ENCODE measurements around the gene ADGRV1.

DNA sequence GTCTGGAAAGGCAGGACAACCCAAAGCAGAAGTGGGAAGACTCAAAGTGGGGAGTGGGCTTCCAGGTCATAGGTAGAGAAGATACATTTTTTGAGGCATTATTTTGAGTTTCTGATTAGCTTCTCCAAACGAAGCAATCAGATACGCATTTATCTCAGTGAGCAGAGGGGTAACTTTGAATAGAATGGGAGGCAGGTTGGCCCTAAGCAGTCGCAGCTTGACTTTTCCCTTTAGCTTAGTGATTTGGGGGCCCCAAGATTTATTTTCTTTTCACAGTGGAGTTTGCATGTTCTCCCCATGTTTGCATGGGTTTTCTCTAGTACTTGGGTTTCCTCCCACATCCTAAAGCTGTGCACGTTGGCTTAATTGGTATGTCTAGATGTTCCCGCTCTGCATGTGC, 422.6 kb downstream of the ADGRV1 start:
- TF ChIP-seq, protein P1, sequence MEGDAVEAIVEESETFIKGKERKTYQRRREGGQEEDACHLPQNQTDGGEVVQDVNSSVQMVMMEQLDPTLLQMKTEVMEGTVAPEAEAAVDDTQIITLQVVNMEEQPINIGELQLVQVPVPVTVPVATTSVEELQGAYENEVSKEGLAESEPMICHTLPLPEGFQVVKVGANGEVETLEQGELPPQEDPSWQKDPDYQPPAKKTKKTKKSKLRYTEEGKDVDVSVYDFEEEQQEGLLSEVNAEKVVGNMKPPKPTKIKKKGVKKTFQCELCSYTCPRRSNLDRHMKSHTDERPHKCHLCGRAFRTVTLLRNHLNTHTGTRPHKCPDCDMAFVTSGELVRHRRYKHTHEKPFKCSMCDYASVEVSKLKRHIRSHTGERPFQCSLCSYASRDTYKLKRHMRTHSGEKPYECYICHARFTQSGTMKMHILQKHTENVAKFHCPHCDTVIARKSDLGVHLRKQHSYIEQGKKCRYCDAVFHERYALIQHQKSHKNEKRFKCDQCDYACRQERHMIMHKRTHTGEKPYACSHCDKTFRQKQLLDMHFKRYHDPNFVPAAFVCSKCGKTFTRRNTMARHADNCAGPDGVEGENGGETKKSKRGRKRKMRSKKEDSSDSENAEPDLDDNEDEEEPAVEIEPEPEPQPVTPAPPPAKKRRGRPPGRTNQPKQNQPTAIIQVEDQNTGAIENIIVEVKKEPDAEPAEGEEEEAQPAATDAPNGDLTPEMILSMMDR (IDR thresholded peaks at IDR 0.05), result no peak
- no peak for TF ChIP-seq ZFX (IDR thresholded peaks at IDR 0.05; ENCODE audit: borderline replicate concordance)

All from 22Rv1 (cell line).